Stimulated activated CD8-positive, alpha-beta memory T cell treated with anti-CD3 and anti-CD28 coated beads, Interleukin-12 subunit alpha, Interleukin-12 subunit beta, amount 100 ng/mL, for 4 hours (primary cell): ENCODE measurements around the gene ATPAF1.

ENCODE experiments used
- DNase-seq: peaks from one replicate; pipeline ENCODE4 v3.0.0-alpha.2; 2020; ENCODE audit warnings: low read depth

ATPAF1 gene

DNA sequence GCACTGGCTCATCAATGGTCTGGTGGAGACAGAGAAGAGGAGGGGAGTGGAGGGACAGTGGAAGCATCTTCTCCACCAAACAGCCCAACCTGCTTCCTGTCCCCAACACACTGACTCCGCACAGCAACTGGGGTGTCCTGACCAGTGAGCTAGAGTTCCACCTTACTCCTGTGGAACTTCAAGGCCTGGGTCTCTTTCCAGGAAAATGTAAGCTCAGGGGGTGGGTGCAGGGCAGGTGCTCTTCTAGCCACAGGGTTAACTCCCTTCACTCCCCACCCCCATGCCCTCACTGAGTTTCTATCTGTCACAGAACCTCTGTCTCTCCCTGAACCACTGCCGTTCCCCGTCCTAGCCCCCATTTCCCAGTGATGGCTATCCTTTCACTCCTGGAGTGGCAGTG lies 52.4 kb downstream of the ATPAF1 start:
- DNase-seq = no peak

GRCh38 chr1:46615088-46615487 lies 53.1 kb downstream of the ATPAF1 start:
- no peak for DNase-seq

DNA sequence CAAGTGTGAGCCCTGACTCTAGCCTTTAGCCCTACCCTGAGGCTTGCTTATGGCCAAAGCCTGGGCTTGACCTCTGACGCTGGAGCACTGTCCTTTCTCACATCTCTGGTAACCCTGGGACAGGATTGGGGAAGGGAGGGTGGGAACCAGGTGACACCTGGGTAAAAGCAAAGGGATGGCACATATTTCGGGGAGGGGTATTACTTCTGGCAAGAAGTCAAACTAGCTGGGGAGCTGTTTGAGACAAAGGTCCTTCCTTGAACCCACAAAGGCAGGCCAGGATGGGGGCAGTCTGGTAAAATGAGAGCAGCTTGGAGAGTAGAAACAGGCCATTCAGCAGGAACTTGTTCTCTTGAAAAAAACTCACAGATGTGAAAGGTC lies 53.6 kb downstream of the ATPAF1 start:
- DNase-seq = no peak

DNA sequence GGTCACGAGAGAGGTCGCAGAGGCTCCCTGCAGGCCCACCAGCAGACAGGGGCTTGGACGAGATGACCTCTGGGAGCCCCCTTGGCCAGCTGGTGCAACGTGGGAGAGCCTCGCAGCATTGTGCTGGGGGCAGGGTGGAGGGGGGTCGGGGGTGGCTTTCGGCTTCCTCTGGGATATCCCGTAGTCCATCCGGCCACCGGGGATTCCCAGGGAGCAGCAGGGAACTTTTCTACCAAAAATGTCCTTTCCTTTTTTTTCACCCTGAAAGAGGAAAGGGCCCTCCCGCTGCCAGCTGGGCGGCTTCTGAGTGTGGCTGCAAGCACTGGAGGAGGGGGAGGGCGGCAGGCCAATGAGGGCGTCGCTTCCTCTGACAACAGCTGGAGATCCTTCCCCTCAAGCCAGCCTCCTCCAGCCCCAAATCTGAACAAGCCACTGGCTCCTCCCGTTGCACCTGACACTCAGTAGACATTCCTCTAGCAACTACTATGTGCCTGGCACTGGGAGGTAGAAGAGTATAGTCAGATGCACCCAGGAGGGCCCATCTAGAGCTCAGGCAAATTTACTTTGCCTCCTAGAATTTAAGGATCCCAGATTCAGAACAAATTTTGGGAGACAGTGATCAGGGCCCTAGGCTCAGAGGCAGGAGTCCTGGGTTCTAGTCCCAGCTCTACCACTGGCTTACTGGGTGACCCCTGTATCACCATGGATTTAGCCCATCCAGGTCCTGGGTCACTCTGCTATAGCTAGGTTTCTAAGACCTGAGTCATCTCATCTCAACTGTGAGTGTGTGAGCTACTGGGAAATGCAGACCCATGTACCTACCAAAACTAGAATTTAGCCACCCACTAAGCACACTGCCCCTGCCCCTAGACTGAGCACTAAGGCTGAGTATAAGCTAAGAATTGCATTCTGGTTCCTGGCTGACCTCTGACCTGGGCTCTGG lies 54.2 kb downstream of the ATPAF1 start:
- DNase-seq = no peak

DNA sequence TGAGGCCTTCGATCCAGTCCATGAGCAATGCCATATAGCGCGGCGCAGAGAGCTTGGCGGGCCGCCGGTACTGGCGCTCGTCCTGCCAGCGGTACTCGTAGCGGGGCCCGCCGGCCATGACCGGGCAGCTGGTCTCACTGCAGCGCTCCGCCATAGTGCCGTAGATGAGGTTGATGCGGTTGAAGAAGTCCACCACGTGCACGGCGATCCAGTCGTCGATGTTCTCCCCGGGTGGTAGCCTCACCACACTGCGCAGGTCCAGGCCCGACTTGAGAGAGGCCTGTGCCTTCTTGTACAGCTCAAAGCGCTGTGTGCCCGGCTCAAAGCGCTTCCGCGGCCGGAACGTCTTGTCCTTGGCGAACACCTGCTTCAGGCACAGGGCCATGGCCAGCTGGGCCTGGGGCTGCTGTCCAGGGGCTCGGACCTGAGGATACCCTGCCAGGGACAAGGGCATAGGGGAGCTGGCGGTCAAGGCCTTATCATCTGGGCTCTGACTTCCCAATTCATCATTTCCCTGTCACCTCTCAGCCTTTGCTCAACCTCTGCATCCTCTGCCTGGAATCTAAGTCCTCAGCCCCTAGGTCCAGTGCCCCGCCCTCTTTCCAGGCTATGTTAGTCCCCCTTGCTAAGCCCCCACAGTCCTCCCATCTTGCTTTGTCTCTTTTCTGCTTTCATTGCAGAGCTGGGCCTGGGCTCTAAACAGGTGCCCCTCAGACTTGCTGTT lies 55.1 kb downstream of the ATPAF1 start:
- no peak for DNase-seq

DNA sequence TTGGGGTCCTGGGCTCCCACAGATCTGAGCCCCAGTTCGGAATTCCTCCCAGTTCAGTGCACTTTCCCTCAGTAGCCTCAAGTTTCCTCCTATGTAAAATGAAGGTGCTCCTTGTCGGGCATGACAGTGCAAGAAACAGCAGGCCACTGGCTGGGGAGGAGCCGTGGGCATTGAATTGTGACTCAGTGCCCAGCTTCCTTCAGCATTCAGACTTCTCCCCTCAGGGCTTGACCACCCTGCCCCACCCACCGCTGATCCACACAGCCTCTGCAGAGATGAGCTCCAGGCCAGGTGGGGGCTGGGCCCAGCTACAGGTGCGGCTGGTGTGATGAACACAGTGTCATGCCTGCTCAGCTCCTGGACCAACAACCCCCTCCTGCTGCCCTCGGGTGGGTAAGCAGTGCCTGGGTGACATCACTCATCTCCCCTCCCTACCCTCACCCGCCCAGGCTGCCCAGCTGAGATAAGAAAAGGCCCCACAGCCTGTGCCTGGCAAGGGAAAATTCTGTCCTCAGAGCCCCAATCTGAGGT lies 56.4 kb downstream of the ATPAF1 start:
- no peak for DNase-seq

GRCh38 chr1:46607345-46608130 lies 60.6 kb downstream of the ATPAF1 start:
- no peak for DNase-seq

GRCh38 chr1:46606255-46606965 lies 61.8 kb downstream of the ATPAF1 start:
- DNase-seq = no peak

- DNase-seq = no peak
Observed at GRCh38 chr1:46605232-46605631, 62.9 kb downstream of the ATPAF1 start.

DNA sequence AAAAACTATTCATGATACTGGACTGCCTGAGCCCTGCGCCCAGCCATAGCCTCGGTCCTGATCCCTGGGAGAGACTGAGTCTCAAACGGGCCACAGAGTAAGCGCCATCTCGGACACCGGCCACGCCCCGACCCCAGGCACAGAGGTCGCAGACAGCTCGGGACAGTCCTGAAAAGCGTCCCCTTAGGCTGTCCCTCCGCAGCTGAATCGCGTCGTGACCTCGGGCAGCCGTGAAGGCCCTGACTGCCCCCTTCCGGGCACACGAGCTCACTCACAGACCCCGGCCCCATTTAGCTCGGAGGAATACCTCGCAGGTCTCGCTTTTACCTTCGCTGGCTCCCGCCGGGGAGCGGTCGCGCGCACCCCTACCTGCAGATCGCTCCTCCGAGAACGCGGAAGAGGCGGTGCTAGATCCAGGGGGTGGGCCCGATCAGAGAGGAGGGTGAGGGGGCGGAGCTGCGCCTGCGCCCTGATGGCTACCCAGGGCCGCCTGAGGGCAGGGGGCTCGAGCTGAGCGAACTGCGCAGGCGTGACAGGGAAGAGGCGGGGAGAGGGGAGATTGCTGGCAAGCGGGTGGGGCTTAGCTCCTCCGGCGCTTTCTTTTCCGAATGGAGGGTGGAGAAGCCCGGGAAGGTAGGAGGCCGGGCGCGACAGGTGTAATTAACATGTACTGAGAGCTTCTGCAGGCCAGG lies 64.2 kb downstream of the ATPAF1 start, which contains the start of gene MKNK1:
Gene MKNK1 (minus strand): TSS at position 411 of the 692 bp plus-strand sequence. CDS start 20,941 bp downstream, outside the sequence.
- DNase-seq = peak; percentile 96

DNA sequence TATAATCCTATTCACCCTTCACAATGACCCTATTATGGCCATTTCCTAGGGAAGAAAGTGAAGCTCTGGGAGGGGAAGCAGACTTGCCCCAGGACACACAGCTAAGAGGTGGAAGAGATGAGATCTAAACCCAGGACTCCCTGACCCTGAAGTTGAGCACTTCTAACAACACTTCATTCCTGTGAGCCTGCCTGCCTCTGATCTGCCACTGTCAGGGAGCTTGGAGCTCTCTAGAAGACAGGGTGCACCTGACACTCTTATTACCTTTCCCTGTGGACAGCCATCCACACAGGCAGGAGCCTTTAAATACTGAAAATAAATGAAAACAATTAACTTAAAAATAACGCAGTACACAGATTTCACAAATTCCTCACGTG lies 64.7 kb downstream of the ATPAF1 start:
- DNase-seq = no peak

- DNase-seq = no peak
Observed at GRCh38 chr1:46601257-46602007, 66.7 kb downstream of the ATPAF1 start.

DNA sequence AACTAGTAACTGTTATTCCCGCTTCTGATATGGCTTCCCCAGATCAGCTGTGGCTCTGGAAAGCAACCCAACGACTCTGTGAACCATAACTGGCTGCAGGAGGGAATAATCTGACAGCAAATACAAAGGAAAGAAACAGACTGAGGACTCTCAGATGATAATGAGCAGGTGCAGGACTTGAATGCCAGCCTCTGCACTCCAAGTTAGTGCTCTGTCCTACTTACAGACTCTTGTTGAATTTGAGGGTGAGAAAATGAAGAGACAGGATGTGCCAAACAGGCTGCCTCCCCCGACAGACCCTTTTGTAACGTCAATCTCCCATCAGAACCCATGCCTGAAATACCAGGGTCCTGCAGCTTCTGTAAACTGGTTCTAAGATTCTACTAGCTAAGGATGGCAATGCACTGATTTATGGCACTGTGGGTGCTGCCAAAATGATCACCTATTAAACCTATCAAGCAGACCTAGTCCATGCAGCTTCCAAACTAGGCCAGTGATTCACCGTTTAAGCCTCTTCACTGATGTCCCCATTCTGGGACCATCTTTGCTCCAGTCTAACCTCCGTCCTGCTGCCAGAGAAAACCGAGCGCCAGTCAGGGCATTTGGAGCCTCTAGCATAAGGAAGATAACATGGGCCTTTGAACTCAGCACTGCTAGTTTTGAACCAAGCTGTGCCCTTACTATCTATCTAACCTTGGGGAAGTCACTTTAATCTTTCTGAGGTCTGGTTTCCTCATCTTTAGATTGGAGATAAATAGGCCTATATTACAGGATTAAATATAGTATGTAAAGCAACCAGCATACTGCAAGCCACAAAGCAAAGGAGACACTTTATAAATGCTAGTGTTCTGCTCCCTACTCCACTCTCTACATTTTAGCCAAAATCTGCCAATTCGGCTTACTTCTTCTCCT lies 68.8 kb downstream of the ATPAF1 start:
- DNase-seq = no peak

- no peak for DNase-seq
Observed at GRCh38 chr1:46596846-46597245, 71.3 kb downstream of the ATPAF1 start.

- DNase-seq = no peak
Observed at GRCh38 chr1:46596036-46596435, 72.1 kb downstream of the ATPAF1 start.

DNA sequence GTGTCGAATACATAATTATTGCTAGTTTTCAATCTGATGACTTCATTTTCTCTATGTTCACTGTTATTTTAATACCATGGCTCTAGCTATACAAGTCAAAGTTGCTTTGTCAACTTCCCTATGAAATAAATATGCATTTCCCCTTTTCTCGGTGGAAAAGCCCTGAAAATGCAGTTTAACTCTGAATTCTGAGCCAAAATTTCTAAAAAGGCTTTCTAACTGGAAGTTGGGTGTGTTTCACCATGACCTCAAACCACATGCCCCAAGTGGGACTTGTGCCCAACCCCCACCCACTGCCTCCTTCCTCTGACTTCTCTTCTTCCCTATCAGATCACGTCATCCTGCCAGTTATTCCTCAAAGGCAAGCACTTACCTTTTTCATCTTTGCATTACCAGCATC lies 73.0 kb downstream of the ATPAF1 start:
- no peak for DNase-seq

DNA sequence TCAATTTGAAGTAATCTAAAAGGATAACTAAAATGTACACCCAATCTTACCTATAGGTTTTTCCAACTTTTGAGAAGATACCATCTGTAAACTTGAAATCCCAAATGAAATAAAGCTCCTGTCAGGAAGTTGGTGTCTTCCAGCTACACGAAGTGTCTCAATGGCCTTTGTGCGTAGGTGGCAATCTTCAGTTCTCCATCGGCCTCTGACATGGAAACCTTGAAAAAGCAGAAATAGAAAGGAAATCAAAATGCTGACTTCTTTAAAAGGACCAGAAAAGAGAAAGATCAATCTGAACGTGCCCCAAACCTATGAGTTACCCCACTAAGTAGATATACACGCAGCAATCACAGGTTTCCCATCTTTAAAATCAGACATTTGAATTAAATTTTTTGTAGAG lies 74.1 kb downstream of the ATPAF1 start:
- DNase-seq = no peak

- no peak for DNase-seq
Observed at GRCh38 chr1:46592823-46593222, 75.3 kb downstream of the ATPAF1 start.

- DNase-seq = no peak
Observed at GRCh38 chr1:46589529-46589928, 78.6 kb downstream of the ATPAF1 start.
